ENCODE results near the gene KIAA1217.

- TF ChIP-seq MAX (IDR thresholded peaks at IDR 0.05; ENCODE audit: low read depth) = no peak
- no peak for TF ChIP-seq PBX3 (IDR thresholded peaks at IDR 0.05)
- TF ChIP-seq, protein P1, sequence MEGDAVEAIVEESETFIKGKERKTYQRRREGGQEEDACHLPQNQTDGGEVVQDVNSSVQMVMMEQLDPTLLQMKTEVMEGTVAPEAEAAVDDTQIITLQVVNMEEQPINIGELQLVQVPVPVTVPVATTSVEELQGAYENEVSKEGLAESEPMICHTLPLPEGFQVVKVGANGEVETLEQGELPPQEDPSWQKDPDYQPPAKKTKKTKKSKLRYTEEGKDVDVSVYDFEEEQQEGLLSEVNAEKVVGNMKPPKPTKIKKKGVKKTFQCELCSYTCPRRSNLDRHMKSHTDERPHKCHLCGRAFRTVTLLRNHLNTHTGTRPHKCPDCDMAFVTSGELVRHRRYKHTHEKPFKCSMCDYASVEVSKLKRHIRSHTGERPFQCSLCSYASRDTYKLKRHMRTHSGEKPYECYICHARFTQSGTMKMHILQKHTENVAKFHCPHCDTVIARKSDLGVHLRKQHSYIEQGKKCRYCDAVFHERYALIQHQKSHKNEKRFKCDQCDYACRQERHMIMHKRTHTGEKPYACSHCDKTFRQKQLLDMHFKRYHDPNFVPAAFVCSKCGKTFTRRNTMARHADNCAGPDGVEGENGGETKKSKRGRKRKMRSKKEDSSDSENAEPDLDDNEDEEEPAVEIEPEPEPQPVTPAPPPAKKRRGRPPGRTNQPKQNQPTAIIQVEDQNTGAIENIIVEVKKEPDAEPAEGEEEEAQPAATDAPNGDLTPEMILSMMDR (IDR thresholded peaks at IDR 0.05) = no peak
- no peak for TF ChIP-seq JUND (IDR thresholded peaks at IDR 0.05)
- no peak for TF ChIP-seq POLR2AphosphoS5 (IDR thresholded peaks at IDR 0.05; ENCODE audit: low read depth, low read length)
- TF ChIP-seq FOSL2 (IDR thresholded peaks at IDR 0.05; ENCODE audit: borderline replicate concordance, low read depth) = no peak
- no peak for TF ChIP-seq USF2 (IDR thresholded peaks at IDR 0.05; ENCODE audit: borderline replicate concordance, low read depth, low read length)
- no peak for TF ChIP-seq TAF1 (IDR thresholded peaks at IDR 0.05; ENCODE audit: borderline replicate concordance, low read depth, low read length)
- TF ChIP-seq YY1 (IDR thresholded peaks at IDR 0.05; ENCODE audit: low read depth) = no peak
- no peak for TF ChIP-seq RFX5 (IDR thresholded peaks at IDR 0.05; ENCODE audit: low read length)
Measured at GRCh38 chr10:24568042-24568441, 359.1 kb downstream of the KIAA1217 start.
